Hindlimb muscle (tissue), 1 donor: Measurements from ENCODE around the gene RDH8. TPM values are rescaled to one million over a fixed set of nuclear protein-coding genes. Genes with fewer than 3 reads are reported as not detected.
"Not testable (repeated sequence)": the region's sequence is repeated elsewhere in the genome, so short reads cannot be mapped to it uniquely, and the experiment has no call there.

Experiments used
- DNase-seq: peaks from one replicate; pipeline ENCODE4 v3.0.0-alpha.2; 2013
- polyA plus RNA-seq: library from polyadenylated mRNA; unstranded; fragments of 120-200 nt; gene quantifications from one replicate; pipeline ENCODE4 v1.2.1, GENCODE V29; 2013; ENCODE audit not compliant: insufficient read length

The RDH8 gene
- polyA plus RNA-seq, 1 donor = not detected

DNA sequence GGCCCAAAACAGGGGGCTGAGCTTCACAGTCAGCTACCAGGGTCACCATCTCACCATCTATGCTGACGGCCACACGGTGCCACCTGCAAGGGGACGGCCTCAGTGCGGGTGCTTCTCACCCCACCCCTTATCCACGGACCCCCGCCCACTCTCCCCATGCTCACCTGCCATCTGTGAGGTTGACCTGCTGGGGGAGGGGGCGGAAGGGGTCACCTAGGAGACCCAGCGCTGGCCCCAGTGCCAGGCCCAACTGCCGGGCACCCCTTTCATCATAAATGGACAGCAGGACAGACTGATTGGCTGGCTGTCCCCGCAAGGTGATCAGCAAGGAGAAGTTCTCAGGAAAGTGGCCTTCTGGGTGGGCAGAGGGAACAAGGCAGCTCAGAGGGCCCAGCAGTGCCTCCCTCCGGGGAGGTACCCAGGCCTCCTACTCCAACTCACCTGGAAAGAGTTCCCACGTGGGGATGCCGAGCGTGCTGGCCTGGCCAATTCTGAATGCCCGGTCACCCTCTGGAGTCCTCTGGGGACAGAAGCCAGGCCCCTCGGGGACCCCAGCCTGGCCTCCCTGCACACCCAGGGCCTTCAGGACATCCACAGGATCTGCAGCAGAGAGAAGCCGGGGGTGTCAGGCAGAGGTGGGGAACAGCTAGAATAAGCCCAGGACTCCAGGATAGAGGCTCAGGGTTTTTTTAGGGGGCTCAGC is 7.5 kb upstream of the RDH8 start:
- DNase-seq = no peak

DNA sequence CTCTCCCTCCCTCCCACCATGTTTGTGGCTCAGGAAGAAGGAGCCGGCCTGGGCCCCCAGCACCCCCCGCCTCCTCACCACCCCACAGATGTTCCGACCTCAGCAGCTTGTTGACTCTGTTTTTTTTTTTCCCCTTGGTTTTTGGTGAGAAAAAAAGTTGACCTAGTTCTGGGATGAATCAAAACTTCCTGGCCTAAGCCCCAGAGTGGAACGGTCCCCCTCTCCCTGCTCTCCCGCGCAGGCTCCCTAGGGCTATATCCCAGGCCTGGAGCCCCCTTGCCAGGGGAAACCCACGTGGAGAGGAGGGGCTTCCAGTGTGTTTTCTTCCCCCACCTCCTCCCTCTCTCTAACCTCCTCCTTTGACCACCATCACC is 7.0 kb upstream of the RDH8 start:
- DNase-seq = peak; percentile 85

DNA sequence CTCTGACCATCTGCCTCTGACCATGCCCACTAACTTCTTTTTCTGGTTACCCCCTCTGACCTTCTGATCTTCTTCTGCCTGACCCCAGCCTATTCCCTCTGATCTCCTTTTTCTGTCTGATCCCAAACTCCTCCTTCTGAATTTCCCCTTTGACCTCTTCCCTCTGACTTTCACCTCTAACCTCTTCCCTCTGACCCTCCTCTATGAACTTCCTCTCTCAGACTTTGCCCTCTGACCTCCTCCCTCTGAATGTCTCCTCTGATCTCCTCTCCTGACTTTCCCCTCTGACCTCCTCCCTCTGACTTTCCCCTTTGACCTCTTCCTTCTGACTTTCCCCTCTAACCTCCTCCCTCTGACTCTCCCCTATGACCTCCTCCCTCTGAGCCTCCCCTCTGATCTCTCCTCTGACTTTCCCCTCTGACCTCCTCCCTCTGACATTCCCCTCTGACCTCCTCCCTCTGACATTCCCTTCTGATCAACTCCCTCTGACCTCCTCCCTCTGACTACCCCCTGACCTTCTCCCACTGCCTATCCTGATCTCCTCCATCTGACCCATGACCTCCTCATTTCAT is 6.4 kb upstream of the RDH8 start:
- DNase-seq = no peak

- peak; percentile 74 for DNase-seq
Observed at GRCh38 chr19:10007371-10008183, 5.7 kb upstream of the RDH8 start.

GRCh38 chr19:10008184-10008765 is 5.0 kb upstream of the RDH8 start:
- peak; percentile 29 for DNase-seq

GRCh38 chr19:10009714-10010224 is 3.5 kb upstream of the RDH8 start:
- DNase-seq = no peak

GRCh38 chr19:10010247-10010691 is 3.0 kb upstream of the RDH8 start, which contains the start of gene COL5A3:
COL5A3 (minus strand) TSS chr19:10010504; CDS start chr19:10010385, 119 bp downstream.
- DNase-seq = peak; percentile 73

GRCh38 chr19:10010939-10011338 is 2.3 kb upstream of the RDH8 start:
- no peak for DNase-seq

DNA sequence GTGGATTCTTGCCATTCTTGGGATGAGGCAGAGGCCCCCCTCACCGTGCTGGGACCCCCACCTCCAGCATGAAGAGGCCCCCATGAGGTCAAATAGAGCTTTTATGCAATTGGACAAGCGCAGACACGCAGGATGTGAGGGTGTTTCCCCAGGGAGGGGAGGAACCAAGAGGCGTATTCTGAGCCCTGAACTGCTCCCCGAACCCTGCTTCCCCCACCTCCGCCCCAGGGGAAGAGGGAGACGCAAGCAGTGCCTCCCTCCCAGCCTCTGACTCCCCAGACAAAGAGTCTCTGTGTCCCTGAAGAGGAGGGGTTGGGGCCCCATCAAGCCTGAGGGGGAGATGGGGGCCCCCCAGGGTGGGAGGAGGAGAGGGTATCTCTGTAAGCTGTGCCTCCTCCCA is 1.3 kb upstream of the RDH8 start:
- peak; percentile 11 for DNase-seq

- no peak for DNase-seq
Observed at GRCh38 chr19:10013834-10014618, 743 bp downstream of the RDH8 start.

- no peak for DNase-seq
Observed at GRCh38 chr19:10018263-10018662, 5.0 kb downstream of the RDH8 start.

- DNase-seq = no peak
Observed at GRCh38 chr19:10018786-10019185, 5.5 kb downstream of the RDH8 start.

DNA sequence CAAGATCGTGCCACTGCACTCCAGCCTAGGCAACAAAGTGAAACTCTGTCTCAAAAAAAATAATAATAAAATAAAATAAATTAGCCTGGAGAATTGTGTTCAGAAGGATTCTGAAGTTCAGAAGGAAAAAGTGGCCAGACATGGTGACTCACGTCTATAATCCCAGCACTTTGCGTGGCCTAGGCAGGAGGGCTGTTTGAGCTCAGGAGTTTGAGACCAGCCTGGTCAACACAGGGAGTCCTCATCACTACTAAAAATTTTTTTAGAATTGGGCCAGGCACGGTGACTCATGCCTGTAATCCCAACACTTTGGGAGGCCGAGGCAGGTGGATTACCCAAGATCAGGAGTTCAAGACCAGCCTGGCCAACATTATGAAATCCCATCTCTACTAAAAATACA is 6.0 kb downstream of the RDH8 start:
- no peak for DNase-seq

GRCh38 chr19:10020851-10021250 is 7.6 kb downstream of the RDH8 start:
- DNase-seq = no peak

- no peak for DNase-seq
Observed at GRCh38 chr19:10021446-10021845, 8.2 kb downstream of the RDH8 start.

DNA sequence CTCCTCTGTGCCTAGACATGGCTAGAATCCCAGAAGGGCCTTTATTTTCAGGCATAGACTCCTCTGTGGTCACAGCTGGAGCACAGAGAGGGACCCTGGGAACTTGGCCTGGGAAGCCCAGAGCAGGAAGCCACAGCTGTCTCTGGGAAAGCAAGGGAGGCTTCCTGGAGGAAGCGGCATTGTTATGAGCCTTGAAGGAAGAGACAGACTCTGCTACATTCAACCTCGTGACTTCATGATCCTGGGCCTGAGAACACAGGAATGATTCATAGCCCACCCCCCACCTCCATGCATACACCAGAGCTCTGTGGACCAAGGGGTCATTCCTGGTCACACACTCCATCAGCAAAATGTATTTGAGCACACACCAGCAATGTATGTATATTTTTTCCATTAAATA is 8.6 kb downstream of the RDH8 start:
- no peak for DNase-seq

- DNase-seq = not testable (repeated sequence)
Observed at GRCh38 chr19:10023096-10023495, 9.8 kb downstream of the RDH8 start.

- DNase-seq = no peak
Observed at GRCh38 chr19:10026744-10027143, 13.5 kb downstream of the RDH8 start.

DNA sequence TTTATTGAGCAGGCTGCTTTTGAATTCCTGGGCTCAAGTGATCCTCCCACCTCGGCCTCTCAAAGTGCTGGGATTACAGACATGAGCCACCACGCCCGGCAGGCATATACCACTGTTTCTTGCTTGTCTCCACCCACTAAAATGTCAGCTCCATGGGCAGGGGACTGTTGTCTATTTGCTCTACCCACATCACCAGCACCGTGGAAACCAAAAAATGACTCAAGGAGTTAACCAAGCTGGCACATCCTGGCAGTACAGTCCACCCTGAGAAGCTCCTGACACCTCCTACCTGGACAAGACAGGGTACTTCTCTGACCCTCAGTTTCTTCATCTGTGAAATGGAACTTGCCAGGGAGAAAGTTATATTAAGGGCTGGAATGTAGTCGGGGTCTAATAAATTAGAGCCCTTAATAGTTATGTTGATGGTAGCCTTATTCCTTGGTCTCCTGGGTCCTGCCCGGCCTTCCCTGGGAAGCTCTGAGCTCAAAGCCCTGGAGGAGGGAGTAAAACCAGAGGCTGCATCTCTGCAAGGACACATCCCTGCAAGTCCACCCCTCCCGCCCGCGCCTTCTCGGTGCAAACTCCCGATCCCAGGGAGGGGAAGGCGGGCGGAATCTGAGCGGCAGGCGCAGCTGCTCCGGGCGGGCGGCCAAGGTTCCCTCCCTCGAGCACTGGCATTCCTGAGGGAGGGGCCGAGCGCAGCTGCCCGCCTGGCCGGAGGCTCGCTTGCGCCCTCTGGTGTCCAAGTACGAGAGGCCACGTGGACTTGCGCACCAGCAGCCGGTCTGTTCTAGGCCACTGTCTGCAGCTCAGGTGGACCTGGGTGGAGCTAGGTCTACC is 14.1 kb downstream of the RDH8 start:
- peak; percentile 94 for DNase-seq

DNA sequence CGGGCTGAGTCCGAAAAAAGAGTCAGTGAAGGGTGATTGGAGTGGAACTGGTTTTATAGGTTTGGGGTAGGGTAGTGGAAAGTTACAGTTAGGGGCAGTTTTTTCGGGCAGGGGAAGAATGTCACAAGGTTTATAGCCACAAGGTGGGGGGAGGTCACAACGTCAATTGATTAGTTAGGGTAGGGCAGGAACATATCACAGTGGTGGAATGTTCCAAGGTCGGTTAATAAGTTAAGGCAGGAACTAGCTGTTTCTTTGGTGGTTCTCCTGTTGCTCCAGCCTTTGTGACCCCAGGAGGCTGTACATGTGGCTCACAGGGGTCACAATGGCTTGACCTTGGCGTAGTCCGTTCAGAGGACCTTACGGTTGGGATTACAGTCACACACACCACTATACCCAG is 20.3 kb downstream of the RDH8 start:
- DNase-seq = no peak

- DNase-seq = no peak
Observed at GRCh38 chr19:10036601-10037071, 23.4 kb downstream of the RDH8 start.
